Testis (tissue), 2 donors: ENCODE results near the gene USP35.

Source experiments
- CTCF ChIP-seq, 3 experiments: fragments of 450-650 bp in 2 of 3; fragments of 200-600 bp in 1 of 3; sonication (generic) in 1 of 3; IDR thresholded peaks; one replicate each; pipeline ENCODE4 v1.5.1; 2016 to 2019; ENCODE audit warnings: antibody characterized with exemption in 3 of 3, mild to moderate bottlenecking in 2 of 3, moderate library complexity in 1 of 3
- POLR2A ChIP-seq: fragments of 450-650 bp; IDR thresholded peaks from one replicate; pipeline ENCODE4 v1.6.1; 2017; ENCODE audit warnings: antibody characterized with exemption, mild to moderate bottlenecking, moderate library complexity

- TF ChIP-seq POLR2A: no peak
- no peak for TF ChIP-seq CTCF (IDR thresholded peaks at IDR 0.05)
These were observed 26.8 kb upstream of the USP35 start for GRCh38 chr11:78161962-78162371.
